HG02759 (cell line): Measurements from ENCODE around the gene VGLL2.

ENCODE experiments used
- ATAC-seq: cut with Tn5 transposase; IDR thresholded peaks from one replicate; pipeline ENCODE4 v1.9.1; 2021; ENCODE audit warnings: mild to moderate bottlenecking, moderate library complexity; ENCODE audit not compliant: unreplicated experiment

The VGLL2 gene

DNA sequence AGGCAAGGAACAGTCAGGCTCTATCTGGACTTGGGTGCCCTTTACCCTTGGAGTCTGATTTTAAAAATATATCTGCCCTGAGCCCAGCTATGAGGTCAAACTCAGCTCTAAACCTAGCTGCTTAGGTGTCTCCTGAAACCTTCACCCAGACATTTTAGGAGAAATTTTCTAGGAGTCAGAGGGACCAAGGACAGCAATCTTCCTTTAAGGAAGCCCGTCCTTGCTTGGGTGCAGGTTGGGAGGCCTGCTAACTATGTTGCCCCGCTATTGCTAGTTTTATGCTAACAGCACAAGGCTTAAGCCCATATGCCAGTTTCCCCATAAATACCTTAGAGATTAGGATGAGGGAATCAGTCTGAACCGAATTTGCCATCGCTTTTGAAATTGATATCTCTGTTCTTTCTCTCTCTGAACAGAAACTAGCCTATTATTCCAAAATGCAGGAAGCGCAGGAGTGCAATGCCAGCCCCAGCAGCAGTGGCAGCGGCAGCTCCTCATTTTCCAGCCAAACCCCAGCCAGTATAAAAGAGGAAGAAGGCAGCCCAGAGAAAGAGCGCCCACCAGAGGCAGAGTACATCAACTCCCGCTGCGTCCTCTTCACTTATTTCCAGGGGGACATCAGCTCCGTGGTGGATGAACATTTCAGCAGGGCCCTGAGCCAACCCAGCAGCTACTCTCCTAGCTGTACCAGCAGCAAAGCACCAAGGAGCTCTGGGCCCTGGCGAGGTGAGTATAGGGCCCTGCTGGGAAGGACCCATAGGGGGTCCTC, 2.6 kb downstream of the VGLL2 start:
- ATAC-seq: no peak

DNA sequence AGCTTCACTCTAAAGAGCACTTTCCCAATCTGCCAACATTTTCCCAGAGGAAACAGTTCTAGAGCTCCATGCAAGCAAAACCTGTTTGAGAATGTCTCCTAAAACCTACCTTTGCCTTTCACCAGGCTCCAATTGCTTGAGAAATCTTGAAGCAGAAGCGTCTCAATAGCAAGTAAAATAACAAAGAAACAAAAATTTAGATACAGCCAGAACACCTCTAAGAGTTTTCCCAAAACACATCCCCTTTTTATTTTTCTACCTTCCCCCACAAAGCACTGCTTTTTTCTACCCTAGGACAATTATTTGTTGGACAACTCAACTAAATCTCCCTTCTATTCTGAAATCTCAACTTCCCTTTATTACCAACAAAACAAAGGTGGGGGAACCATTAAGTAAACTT, 3.6 kb downstream of the VGLL2 start:
- no peak for ATAC-seq

DNA sequence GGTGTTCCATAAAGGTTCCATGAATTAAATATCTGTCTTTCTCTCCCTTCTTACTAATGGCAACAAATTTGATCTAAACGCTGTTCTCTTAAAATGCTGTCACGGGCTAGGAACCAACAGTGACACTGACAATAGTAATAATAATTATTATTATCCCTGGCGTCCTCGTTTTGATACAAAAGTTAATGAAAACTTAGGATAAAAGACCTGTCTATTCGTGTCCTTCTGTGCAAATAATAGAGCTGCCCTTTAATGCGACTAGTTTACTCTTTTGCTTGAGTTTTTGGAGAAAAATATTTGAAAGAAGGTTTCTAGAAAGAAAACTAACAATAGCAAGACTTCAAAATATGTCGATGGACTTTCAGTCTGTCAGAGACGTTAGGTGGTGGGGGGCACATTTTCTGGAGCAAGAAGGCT, 4.3 kb downstream of the VGLL2 start:
- no peak for ATAC-seq

DNA sequence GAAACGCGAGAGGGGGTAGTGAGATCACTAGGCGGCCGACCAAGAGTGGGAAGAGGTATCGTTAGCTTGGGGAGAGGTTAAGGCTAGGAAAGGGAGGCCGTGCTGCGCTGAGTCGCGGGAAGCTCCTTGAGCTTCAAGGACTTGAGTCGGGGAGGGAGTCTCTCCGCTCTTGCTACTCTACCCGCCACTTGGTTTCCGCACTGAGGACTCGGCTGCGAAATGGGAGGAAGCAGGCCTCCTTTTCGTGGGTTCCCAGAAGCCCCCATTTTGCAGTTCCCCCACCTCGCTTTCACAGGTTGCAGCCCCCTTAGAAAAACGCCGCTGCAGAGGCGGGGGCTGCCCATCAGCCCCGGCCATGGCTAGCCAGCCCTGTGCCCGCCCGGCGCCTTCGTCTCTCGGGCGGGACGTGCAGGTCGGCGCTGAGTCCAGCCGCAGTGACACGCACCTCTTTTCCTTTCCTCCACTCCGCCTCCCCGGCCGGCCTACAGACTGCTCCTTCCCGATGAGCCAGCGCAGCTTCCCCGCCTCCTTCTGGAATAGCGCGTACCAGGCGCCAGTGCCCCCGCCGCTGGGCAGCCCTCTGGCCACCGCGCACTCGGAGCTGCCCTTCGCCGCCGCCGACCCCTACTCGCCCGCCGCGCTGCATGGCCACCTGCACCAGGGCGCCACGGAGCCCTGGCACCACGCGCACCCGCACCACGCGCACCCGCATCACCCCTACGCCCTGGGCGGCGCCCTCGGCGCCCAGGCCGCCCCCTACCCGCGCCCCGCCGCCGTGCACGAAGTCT, 4.9 kb downstream of the VGLL2 start:
- ATAC-seq: no peak

DNA sequence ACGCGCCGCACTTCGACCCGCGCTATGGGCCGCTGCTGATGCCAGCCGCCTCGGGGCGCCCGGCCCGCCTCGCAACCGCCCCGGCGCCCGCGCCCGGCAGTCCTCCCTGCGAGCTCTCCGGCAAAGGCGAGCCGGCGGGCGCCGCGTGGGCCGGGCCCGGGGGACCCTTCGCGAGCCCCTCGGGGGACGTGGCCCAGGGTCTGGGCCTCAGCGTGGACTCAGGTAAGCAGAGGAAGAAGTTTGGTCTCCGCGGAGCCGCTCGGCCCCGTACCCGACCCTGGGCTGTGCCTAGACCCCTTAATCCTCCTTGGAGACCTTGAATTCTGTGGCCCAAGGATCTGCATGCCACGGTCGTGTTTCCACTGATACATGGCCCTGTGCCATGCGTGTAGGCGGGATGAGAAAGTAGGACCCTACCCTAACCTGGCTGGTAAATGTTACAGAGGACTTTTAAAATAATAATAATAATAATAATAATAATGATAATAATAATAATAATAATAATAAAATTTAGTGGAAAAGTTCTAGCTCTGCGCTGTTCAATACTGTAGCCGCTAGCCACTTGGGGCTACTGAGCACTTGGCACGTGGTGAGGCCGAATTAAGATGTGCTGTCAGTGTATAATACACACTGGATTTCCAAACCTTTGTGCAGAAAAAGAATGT, 5.6 kb downstream of the VGLL2 start:
- ATAC-seq: no peak

DNA sequence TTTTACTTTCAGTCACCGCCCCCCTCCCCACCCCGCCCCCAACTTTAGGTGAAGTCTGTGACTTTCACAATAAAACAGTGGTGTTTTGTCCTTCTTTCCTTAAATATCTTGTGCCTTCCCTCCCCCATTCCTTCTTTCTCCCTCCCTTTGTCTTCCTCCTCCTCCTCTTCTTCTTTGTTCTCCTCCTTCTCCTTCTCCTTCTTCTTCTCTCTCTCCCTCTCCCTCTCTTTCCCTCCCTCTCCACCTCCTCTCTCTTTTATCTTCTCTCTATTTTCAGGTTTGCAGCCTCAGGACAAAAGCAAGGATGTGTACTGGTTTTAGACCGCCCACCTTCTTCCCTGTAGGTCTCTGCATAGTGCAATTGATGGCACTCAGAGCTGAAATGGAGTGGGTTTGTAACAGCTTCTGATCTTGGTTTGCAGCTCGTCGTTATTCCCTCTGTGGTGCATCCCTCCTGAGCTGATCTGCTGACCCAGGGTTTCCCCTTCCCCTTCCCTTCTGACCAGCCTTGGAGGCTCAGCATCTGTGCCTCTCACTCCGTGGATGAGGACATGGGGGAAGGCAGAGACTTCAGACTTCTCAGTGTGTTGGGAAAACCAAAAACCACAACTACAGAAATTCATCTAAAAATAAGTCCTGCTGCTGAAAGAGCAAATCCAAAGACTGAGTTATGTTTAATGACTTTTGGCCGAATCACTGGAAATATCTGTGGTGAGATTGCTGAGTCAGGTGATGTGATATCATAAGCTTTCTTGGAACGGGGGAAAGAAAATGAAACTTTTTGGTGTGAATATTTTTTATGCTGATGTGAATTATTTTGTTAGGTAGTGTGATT, 6.9 kb downstream of the VGLL2 start:
- ATAC-seq: no peak

DNA sequence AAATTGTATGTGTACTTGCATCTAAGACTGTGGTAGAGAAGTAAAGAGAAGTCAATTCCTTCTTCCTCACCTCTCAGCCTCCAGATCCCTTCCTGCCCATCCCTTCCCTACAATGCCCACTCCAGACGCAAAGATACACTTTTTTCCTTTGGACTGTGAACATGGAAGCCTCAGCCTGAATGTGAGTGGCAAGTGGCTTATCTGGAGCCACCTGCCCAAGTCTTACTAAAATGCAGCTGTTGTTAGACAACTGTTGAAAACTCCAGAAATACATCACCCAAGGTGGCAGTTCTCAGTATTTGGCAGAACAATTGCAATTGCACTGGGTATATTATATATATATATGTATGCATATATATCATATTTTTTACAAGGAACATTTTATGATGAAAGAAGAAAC, 7.5 kb downstream of the VGLL2 start:
- ATAC-seq: no peak

DNA sequence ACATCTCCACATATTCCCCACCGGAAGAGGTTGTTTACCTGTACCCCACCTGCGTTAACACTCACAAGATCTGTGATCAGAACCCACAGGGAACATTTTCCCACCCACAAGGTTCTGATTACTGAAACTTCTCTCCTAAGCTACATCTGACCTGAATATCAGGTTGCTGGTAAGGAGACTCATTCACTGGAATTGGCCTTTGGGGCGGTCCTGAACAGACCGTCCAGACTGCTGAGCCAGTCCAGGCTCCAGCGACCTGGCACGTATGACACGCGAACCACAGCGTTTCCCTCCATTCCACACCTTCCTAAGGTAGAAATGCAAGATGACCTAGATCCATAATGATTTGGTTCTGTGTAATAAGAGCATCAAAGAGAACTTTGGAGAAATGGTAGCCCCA, 9.8 kb downstream of the VGLL2 start:
- no peak for ATAC-seq

DNA sequence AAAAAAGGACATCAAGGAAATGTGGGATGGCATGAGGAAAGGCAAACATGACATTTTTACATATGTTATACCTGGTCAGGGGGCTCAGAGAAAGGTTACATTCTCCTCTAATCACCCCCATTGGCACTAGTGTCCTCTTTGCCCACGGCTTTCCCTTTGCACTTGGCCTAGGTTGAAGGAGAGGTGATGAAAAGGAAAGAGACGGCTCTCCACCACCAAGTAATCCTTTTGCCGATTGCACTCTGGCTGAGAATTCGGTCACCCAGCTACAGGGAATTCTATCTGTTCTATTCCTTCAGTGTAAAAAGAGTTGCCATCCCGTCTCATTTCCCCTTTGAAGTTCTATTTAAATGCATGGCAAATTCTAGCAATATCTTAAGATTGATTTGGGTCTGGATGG, 10.4 kb downstream of the VGLL2 start:
- no peak for ATAC-seq

DNA sequence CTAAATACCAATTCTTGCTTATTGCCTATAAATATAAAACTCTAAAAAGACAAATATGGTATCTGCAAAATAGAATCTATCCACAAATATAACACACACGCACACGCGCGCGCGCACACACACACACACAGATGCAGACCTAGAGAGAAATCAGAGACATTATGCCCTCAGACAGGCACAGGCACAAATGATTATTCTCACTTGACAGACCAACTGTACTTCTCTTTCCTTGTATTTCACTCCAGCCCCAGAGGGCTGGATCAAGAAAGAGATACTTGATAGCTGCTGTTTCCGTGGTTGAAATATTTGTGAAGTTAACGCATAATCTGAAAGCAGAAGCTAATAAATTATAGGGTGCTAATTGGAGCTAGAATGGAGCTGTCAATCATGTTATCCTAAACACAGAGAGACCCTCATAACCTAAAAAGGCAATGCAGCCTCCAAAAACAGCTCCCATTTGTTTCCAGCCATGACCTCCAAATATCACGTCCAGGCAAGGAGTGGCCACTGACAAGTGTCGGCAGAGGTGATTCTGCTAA, 11.5 kb downstream of the VGLL2 start:
- ATAC-seq: no peak

DNA sequence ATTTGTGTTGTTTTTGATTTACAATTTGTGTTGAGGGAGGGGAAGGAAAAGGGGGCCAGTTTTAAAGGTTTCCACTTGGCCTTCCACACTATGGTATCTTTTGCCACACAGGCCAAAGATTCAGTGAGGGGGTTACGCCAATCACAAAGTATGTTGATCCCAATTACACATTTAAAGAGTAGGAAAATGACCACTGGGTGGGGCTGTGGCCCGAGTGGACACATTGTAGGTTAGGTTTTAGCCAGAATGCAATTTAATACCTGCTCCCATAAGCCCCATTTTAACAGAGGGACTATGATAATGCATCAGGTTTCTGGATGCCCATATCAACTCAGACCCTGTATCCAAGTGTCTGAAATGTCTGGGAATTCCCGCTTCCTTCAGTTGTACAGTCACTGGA, 15.6 kb downstream of the VGLL2 start:
- ATAC-seq: no peak

DNA sequence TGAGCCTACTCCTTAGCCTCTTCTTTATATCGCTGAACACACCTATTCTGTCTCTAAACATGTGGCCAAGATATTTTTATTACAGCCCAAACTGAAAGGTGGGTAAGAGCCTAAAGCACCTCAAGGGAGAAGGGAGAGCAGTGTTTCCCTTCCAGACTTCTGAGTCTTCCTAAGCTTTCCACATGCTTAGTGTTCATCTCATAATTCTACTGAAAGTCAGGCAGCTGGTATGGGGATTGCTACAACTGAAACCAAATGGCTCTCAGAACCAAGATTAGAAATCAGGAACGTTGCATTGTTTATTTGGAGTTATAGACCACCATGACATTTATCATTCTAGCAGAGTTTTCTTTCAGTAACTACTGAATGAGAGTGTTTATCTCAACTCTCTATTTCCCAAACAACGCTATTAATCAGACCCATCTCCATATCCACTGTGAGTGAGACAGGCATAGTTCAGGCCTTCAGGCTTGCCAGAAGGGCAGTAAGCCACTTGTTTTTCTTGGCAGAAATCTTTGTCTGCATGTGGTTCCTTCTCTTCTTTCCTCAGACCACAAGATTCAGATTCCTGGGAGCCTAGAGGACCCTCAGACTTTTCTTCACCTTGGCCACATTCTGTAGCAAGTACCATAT, 22.8 kb downstream of the VGLL2 start:
- ATAC-seq: no peak

DNA sequence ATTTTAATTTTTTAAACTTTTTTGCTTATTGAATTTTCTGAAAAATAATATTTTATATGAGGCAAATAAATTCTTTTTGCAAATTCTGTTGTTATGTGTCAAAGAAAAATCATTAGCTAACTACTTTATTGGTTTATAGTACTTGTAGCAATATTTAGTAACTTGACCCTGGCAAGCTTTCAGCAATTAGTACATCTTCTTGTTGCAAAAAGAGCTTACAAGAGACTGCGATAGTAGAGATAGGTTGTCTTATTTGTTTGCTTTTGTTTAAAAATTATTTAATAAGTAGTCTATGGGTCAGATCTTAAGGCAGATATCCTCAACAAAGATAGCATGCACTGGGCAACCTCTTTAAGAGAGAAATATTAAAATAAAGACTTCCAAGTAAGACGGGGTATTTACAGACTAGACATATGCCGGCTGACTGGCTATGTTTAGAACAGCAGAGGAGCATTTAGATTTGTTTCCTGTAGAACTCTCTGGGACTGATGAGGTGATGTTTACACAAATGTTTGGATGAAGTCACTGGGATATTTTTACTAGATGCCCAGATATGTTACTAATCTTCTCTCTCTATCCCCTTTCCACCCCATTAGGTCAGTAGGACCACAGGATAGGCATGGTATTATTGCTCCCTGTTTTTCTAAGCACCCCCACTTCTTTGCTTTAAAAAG, 25.0 kb downstream of the VGLL2 start:
- ATAC-seq: no peak

DNA sequence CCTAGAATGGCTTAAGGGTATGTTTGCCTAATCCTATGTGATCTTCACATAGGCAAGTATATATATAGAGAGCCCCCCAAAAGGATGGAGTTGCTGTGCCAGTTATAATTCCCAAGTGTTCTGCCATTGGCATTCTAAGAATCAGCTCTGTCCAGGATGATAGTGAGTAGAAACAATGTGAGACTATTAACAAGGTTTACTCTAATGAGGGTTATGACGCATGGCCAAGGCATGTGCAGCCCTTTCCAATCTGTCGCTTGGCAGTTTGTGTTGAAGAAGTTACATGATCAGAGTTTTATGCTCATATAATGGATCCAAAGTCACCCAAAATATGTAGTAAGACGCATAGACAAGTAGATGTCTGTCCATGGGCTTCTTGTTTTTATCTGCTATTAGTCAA, 33.6 kb downstream of the VGLL2 start:
- no peak for ATAC-seq

DNA sequence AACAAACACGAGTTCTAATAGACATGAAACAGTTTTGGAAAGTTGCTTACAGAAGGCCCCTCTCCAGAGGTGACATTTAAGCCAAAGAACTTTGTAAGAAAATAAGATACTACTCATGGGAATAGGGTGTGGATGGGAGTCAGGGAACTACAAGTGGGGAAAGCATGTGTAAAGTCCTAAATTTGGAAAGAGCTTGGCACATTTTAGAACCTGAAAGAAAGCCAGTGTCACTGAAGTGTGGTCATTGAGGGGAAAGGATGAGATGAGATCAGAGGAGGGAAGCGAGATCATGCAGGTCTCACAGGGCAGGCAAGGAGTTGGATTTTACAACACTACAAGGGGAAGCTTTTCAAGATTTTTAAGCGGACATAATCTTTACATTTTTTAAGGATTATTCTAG, 38.0 kb downstream of the VGLL2 start:
- ATAC-seq: no peak

DNA sequence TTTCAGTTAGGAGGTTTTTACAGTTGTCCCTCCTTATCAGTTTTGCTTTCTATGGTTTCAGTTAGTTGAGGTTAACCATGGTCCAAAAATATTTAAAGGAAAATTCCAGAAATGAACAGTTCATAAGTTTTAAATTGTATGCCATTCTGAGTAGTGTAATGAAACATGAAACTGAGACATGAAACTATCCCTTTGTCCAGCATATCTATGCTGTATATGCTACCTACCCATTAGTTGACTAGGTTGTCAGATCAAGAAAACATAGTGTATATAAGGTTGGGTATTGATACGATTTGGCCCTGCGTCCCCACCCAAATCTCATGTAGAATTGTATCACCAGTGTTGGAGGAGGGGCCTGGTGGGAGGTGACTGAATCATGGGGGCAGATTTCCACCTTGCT, 39.1 kb downstream of the VGLL2 start:
- no peak for ATAC-seq

DNA sequence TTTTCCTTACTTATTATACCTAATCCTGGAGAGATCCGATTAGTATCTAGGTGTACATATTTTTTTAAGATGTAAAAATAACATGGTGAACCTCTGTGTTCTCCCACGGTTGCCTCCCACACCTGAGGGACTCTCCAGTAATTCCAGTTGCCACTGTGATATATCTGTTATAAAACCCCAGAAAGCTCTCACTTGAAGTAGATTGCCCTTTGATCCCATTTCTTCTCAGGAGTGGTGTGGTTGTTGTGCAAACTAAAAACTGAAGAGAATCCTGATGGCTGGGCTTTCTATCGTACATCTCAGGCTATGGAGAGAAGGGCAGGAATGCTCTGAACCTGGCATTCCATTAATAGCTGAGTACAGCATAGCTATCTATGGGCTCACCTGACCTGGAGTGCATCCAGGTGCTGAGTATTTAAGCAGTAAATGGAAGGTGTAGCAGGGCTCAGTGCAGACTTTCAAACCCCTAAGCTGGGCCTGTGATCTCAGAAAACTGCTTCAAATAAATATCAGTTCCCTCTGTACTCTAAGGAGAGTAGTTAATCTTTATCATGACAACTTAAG, 41.0 kb downstream of the VGLL2 start:
- ATAC-seq: no peak

DNA sequence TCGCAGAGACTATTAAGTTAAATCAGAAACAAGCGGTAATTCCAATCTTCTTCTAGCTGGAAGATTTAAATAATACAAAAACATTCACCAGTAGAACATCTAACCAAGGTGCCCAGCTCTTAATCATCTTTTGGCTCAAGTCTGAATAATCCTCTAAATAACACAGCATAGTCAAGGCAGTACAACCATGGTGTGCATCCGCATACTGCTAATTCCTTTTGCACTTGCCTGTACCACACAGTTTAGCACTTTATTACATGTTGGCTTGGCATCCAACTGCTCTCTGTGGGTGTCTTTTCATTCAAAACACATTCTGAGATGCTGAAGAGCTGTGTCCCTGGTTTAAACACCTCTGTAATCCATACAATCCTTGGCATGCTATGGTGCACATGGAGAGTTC, 42.3 kb downstream of the VGLL2 start:
- no peak for ATAC-seq

DNA sequence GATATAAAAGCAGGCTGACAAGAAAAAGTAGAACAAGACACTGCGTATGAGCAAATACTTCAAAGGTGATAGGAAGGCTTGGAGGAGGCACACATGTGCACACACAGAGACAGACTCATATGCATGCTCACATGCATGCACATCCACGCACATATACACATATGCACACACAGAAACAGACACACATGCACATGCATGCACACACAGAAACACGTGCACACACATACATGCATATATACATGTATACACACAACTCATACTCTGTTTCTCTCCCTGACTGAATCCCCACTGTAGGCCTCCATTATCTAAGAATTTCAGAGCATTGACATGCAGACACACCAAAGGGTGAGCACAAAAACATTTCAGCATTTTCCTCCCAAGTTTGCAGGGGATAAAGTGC, 43.7 kb downstream of the VGLL2 start:
- no peak for ATAC-seq
